Common myeloid progenitor, CD34-positive (primary cell): ENCODE results near the gene TLCD5.

Experiments used
- CTCF ChIA-PET: fragments of 350-600 bp; sonication (Branson Sonifier 250); formaldehyde crosslinking; loops from one replicate; lab custom pipeline; 2021; ENCODE audit warnings: antibody characterized with exemption; lab: Charles Lee
- POLR2A ChIA-PET: fragments of 350-600 bp; sonication (Branson Sonifier 250); formaldehyde crosslinking; loops from one replicate; lab custom pipeline; 2021; ENCODE audit warnings: antibody characterized with exemption; lab: Charles Lee
- DNase-seq, 3 donors: peaks; one replicate each; pipeline versions ENCODE4 v3.0.0 to v3.0.0-alpha.2; 2013
- H3K27ac ChIP-seq, 2 experiments: 1 replicate in 1 of 2; 2 replicates in 1 of 2; pipeline ENCODE4 v1.7.0; 2013; ENCODE audit warnings: inconsistent platforms in 2 of 2, low read length in 2 of 2, mild to moderate bottlenecking in 2 of 2, low read depth in 1 of 2, moderate library complexity in 1 of 2; ENCODE audit not compliant: severe bottlenecking in 2 of 2, insufficient read depth in 1 of 2, poor library complexity in 1 of 2
- H3K27me3 ChIP-seq, 5 experiments: replicated peaks in 2 of 5; 1 replicate in 3 of 5; 2 replicates in 2 of 5; pipeline versions ENCODE4 v1.6.1 to v1.7.0; 2013; ENCODE audit warnings: low read length in 4 of 5, mild to moderate bottlenecking in 2 of 5, moderate library complexity in 2 of 5, inconsistent platforms in 1 of 5; ENCODE audit not compliant: insufficient read depth in 5 of 5, control insufficient read depth in 4 of 5
- H3K36me3 ChIP-seq, 4 experiments: 1 replicate in 2 of 4; 2 replicates in 2 of 4; pipeline versions ENCODE4 v1.6.1 to v1.7.0; 2013; ENCODE audit warnings: low read length in 3 of 4, control low read depth in 1 of 4, mild to moderate bottlenecking in 1 of 4; ENCODE audit not compliant: control insufficient read depth in 4 of 4, insufficient read depth in 4 of 4
- H3K4me1 ChIP-seq, 4 experiments: 1 replicate in 3 of 4; 2 replicates in 1 of 4; pipeline versions ENCODE4 v1.6.1 to v1.7.1; 2013; ENCODE audit warnings: low read length in 3 of 4, mild to moderate bottlenecking in 3 of 4, control low read depth in 1 of 4, inconsistent platforms in 1 of 4, moderate library complexity in 1 of 4; ENCODE audit not compliant: control insufficient read depth in 4 of 4, insufficient read depth in 4 of 4; ENCODE audit errors: control extremely low read depth in 1 of 4
- H3K4me3 ChIP-seq, 7 experiments: 1 replicate in 4 of 7; 2 replicates in 3 of 7; pipeline versions ENCODE4 v1.5.1 to v1.7.0; 2013; ENCODE audit warnings: mild to moderate bottlenecking in 7 of 7, low read length in 6 of 7, moderate library complexity in 6 of 7, inconsistent platforms in 2 of 7, low read depth in 2 of 7, control low read depth in 1 of 7; ENCODE audit not compliant: insufficient read depth in 4 of 7, control insufficient read depth in 1 of 7; ENCODE audit errors: extremely low read depth in 1 of 7
- H3K9me3 ChIP-seq, 5 experiments: 1 replicate in 4 of 5; 2 replicates in 1 of 5; pipeline versions ENCODE4 v1.6.1 to v1.7.1; 2013; ENCODE audit warnings: low read length in 4 of 5, mild to moderate bottlenecking in 2 of 5, inconsistent platforms in 1 of 5, low read depth in 1 of 5, moderate library complexity in 1 of 5; ENCODE audit not compliant: control insufficient read depth in 4 of 5, insufficient read depth in 2 of 5; ENCODE audit errors: control extremely low read depth in 1 of 5
- WGBS: methylation state at CpG from one replicate; pipeline ENCODE4 v1.1.5; 2013; ENCODE audit not compliant: insufficient coverage; 5-methylcytosine and 5-hydroxymethylcytosine counted together

The TLCD5 gene

GRCh38 chr11:120296554-120296953 lies 28.5 kb upstream of the TLCD5 start:
- H3K27me3 ChIP-seq = peaks cover 14 to 33% (median 25%) of the 10 kb centered on the region in 5 experiments
- no peak for DNase-seq

GRCh38 chr11:120298461-120298860 lies 26.6 kb upstream of the TLCD5 start:
- WGBS = 92% methylated on average over 4 of the region's 5 CpGs

More at GRCh38 chr11:120296554-120296953, 28.5 kb upstream of the TLCD5 start:
- no peak overlapping the region for H3K27ac ChIP-seq
- H3K9me3 ChIP-seq = no peaks in the 10 kb centered on the region
- H3K36me3 ChIP-seq = no peaks in the 10 kb centered on the region
- H3K4me3 ChIP-seq = no peak overlapping the region
- POLR2A ChIA-PET = no interaction called here
- CTCF ChIA-PET = interaction anchor here (14.0 kb wide), 1 partner anchor 63 kb away, joined by 269 read pairs; the partner anchor contains the start of gene POU2F3
- WGBS = 100% methylated on average over 1 of the region's 5 CpGs
- no peaks in the 10 kb centered on the region for H3K4me1 ChIP-seq

GRCh38 chr11:120302001-120302805 lies 22.9 kb upstream of the TLCD5 start:
- CTCF ChIA-PET = interaction anchor here (0.7 to 14.0 kb wide), 22 partner anchors 8 to 194 kb away, joined by 3 to 269 read pairs (median 4); partner anchors contain the start of gene POU2F3
- Histone ChIP-seq H3K27me3 (peaks cover 0 to 19% (median 0%) of the 10 kb centered on the region in 5 experiments), H3K9me3 (no peaks in the 10 kb centered on the region), H3K4me3 (no peak overlapping the region), H3K27ac (no peak overlapping the region), H3K36me3 (no peaks in the 10 kb centered on the region), H3K4me1 (no peaks in the 10 kb centered on the region)
- POLR2A ChIA-PET = interaction anchor here (0.8 kb wide), 1 partner anchor 104 kb away, joined by 3 read pairs; no protein-coding TSS in a partner anchor
- WGBS = 82% methylated on average over 3 of the region's 6 CpGs
- no peak for DNase-seq

More at GRCh38 chr11:120298461-120298860, 26.6 kb upstream of the TLCD5 start:
- H3K27me3 ChIP-seq = peaks cover 12 to 22% (median 16%) of the 10 kb centered on the region in 5 experiments
- H3K36me3 ChIP-seq = no peaks in the 10 kb centered on the region
- no peaks in the 10 kb centered on the region for H3K9me3 ChIP-seq
- H3K27ac ChIP-seq = no peak overlapping the region
- H3K4me1 ChIP-seq = no peaks in the 10 kb centered on the region
- no peak for DNase-seq
- POLR2A ChIA-PET = no interaction called here
- no peak overlapping the region for H3K4me3 ChIP-seq
- CTCF ChIA-PET = interaction anchor here (1.4 to 14.0 kb wide), 5 partner anchors 10 to 65 kb away, joined by 5 to 269 read pairs (median 69); partner anchors contain the start of gene POU2F3

- peak; percentile 75 to 85 (median 76) for DNase-seq
- WGBS = no CpG with 5 or more reads among the region's 3 CpGs
- ChIA-PET POLR2A (interaction anchor here (0.8 kb wide), 1 partner anchor 105 kb away, joined by 3 read pairs; no protein-coding TSS in a partner anchor), CTCF (interaction anchor here (0.6 to 14.0 kb wide), 23 partner anchors 9 to 159 kb away, joined by 3 to 269 read pairs (median 4); partner anchors contain the start of gene POU2F3)
- Histone ChIP-seq H3K36me3 (no peaks in the 10 kb centered on the region), H3K27ac (no peak overlapping the region), H3K4me3 (no peak overlapping the region), H3K9me3 (no peaks in the 10 kb centered on the region), H3K4me1 (no peaks in the 10 kb centered on the region), H3K27me3 (peaks cover 0 to 20% (median 0%) of the 10 kb centered on the region in 5 experiments)
These were observed 22.0 kb upstream of the TLCD5 start for GRCh38 chr11:120303004-120303637.

- CTCF ChIA-PET = interaction anchor here (1.3 to 14.0 kb wide), 8 partner anchors 10 to 91 kb away, joined by 3 to 269 read pairs (median 26); partner anchors contain the start of gene POU2F3
- Histone ChIP-seq H3K27ac (no peak overlapping the region), H3K9me3 (no peaks in the 10 kb centered on the region), H3K27me3 (peaks cover 0 to 18% (median 0%) of the 10 kb centered on the region in 5 experiments), H3K36me3 (no peaks in the 10 kb centered on the region), H3K4me1 (no peaks in the 10 kb centered on the region), H3K4me3 (no peak overlapping the region)
- POLR2A ChIA-PET = no interaction called here
- peak in 2 of 3 donors; percentile 39 to 43 for DNase-seq
These were observed 20.6 kb upstream of the TLCD5 start for GRCh38 chr11:120304526-120304925.

GRCh38 chr11:120305286-120305685 lies 19.8 kb upstream of the TLCD5 start:
- POLR2A ChIA-PET = no interaction called here
- no peak for DNase-seq
- Histone ChIP-seq H3K27ac (no peak overlapping the region), H3K4me1 (no peaks in the 10 kb centered on the region), H3K36me3 (no peaks in the 10 kb centered on the region), H3K4me3 (no peak overlapping the region), H3K9me3 (no peaks in the 10 kb centered on the region), H3K27me3 (peaks cover 0 to 16% (median 0%) of the 10 kb centered on the region in 5 experiments)
- CTCF ChIA-PET = interaction anchor here (0.8 to 14.0 kb wide), 5 partner anchors 9 to 141 kb away, joined by 3 to 269 read pairs (median 11); partner anchors contain the start of gene POU2F3
- WGBS = 94% methylated on average over 12 of the region's 12 CpGs
